ENCODE measurements around the gene SEMA3G. TPM values are rescaled to one million over a fixed set of nuclear protein-coding genes. Genes with fewer than 3 reads are reported as not detected.

SEMA3G gene
- total RNA-seq, 3 donors from 2014 or later (not counting 1 experiment from before 2014, with no cell fraction given): 0.07 to 0.55 TPM; not detected in 1

DNA sequence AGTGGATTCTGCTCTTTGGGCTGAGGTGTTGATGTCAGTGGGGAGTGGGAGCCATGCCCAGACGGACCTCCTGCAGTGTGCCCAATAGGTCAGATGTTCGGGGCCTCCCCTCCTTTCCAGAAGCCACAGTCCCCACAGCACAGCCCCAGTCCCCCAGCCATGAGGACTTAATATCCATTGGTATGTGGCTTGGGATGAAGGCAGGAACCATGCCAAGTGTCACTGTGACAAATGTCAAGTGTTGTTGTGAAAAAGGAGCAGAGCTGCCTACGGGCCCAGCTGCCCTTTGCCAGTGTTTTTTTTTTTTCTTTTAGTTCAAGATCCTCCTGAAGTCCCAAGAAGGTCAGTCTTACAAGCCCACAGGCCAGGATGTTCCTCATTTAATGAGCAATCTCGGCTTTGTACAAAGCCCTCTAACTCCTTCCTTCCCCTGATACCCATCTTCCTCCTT, 12.2 kb downstream of the SEMA3G start:
- Mint-ChIP-seq H3K9me3 (no peaks in the 10 kb centered on the region), H3K36me3 (no peaks in the 10 kb centered on the region), H3K27me3 (ENCODE audit: low read depth in 2 of 2) (peaks cover 0 to 6% of the 10 kb centered on the region in 2 donors), H3K27ac (no peak overlapping the region), H3K4me3 (no peak overlapping the region), H3K4me1 (no peaks in the 10 kb centered on the region)
- ATAC-seq (no peak), DNase-seq (no peak)
- no peaks in the 10 kb centered on the region for H3K36me3 ChIP-seq (ENCODE audit: control insufficient read depth, insufficient read depth, low read length)
- no peaks in the 10 kb centered on the region for H3K4me1 ChIP-seq (ENCODE audit: control insufficient read depth, insufficient read depth, low read length)
- intact Hi-C loops (cut with micrococcal nuclease): no loop called here
- H3K9me3 ChIP-seq (ENCODE audit: control insufficient read depth, insufficient read depth, low read length): no peaks in the 10 kb centered on the region
- TF ChIP-seq, protein P1, sequence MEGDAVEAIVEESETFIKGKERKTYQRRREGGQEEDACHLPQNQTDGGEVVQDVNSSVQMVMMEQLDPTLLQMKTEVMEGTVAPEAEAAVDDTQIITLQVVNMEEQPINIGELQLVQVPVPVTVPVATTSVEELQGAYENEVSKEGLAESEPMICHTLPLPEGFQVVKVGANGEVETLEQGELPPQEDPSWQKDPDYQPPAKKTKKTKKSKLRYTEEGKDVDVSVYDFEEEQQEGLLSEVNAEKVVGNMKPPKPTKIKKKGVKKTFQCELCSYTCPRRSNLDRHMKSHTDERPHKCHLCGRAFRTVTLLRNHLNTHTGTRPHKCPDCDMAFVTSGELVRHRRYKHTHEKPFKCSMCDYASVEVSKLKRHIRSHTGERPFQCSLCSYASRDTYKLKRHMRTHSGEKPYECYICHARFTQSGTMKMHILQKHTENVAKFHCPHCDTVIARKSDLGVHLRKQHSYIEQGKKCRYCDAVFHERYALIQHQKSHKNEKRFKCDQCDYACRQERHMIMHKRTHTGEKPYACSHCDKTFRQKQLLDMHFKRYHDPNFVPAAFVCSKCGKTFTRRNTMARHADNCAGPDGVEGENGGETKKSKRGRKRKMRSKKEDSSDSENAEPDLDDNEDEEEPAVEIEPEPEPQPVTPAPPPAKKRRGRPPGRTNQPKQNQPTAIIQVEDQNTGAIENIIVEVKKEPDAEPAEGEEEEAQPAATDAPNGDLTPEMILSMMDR (IDR thresholded peaks at IDR 0.05): no peak
- 28% methylated on average over 2 of the region's 4 CpGs for WGBS (ENCODE audit: insufficient coverage)
- H3K27me3 ChIP-seq (ENCODE audit: control insufficient read depth, insufficient read depth, low read length): no peaks in the 10 kb centered on the region
- H3K27ac ChIP-seq (ENCODE audit: low read length): no peak overlapping the region
- H3K4me3 ChIP-seq (ENCODE audit: low read length): no peak overlapping the region

DNA sequence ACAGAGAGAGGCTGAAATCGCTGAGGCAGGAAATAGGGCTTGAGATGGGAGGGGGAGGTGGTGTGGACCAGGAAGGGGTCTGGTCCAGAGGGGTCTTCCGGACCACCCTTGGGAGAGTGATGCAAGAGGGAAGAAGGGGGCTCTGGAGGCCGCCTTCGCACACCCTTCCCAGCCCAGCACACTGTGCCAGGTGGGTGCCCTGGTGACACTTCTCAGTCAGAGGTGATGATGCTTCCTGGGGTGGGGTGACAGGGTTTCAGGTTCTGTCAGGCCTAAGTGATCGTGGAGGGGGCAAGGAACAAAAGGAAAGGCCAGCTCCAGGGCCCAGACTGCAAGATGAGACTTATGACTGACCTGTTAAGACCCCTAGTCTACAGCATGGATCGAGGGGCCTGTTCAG, 12.7 kb downstream of the SEMA3G start:
- H3K27ac ChIP-seq (ENCODE audit: low read length): no peak overlapping the region
- H3K27me3 Mint-ChIP-seq (ENCODE audit: low read depth in 2 of 2): peaks cover 0 to 6% of the 10 kb centered on the region in 2 donors
- WGBS (ENCODE audit: insufficient coverage): 84% methylated on average over 6 of the region's 6 CpGs
- H3K9me3 ChIP-seq (ENCODE audit: control insufficient read depth, insufficient read depth, low read length): no peaks in the 10 kb centered on the region
- H3K4me1 Mint-ChIP-seq: no peaks in the 10 kb centered on the region
- no peaks in the 10 kb centered on the region for H3K36me3 ChIP-seq (ENCODE audit: control insufficient read depth, insufficient read depth, low read length)
- no peaks in the 10 kb centered on the region for H3K9me3 Mint-ChIP-seq
- H3K4me3 Mint-ChIP-seq: no peak overlapping the region
- H3K27me3 ChIP-seq (ENCODE audit: control insufficient read depth, insufficient read depth, low read length): no peaks in the 10 kb centered on the region
- no peak overlapping the region for H3K4me3 ChIP-seq (ENCODE audit: low read length)
- TF ChIP-seq, protein P1 (IDR thresholded peaks at IDR 0.05): no peak
- H3K36me3 Mint-ChIP-seq: no peaks in the 10 kb centered on the region
- no peaks in the 10 kb centered on the region for H3K4me1 ChIP-seq (ENCODE audit: control insufficient read depth, insufficient read depth, low read length)
- ATAC-seq (no peak), DNase-seq (no peak)
- H3K27ac Mint-ChIP-seq: no peak overlapping the region
- intact Hi-C loops (cut with micrococcal nuclease): no loop called here

DNA sequence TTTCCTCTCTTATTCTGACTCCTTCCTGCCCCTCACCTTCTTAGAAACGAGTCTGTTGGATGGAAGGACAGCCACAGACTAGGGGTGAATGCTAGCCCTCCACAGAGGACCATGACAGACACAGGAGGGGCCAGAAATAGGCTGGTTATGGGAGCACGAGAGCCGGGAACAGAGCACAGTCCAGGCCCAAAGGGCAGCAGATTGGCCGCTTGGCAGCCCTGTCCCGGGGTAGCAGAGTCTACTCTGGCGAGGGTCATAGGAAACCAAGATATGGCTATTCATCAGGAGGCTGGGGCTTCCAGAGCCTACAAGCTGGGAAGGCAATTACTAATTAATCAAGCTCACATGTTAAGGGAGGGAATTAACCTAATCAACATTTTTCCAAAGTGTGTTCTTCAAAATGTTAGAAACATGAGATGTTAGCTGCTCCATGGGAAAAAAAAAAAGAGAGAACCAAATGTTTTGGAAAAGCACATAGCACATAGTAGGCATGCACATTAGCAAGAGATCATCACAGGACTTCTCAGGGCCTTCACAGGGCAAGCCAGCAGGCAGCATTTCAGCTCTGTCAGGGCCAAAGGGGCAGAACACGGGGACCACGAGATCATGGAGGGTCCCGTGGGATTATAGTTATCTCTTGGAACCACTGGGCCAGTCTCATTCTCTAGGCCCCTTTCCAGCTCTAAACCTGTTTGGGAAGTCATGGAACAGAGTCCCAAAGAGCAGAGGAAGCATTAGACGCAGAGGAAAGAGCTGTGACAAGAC, 13.3 kb downstream of the SEMA3G start:
- Mint-ChIP-seq H3K4me3 (no peak overlapping the region), H3K27me3 (ENCODE audit: low read depth in 2 of 2) (peaks cover 0 to 6% of the 10 kb centered on the region in 2 donors), H3K4me1 (no peaks in the 10 kb centered on the region), H3K27ac (no peak overlapping the region), H3K36me3 (no peaks in the 10 kb centered on the region), H3K9me3 (no peaks in the 10 kb centered on the region)
- no peaks in the 10 kb centered on the region for H3K9me3 ChIP-seq (ENCODE audit: control insufficient read depth, insufficient read depth, low read length)
- H3K36me3 ChIP-seq (ENCODE audit: control insufficient read depth, insufficient read depth, low read length): no peaks in the 10 kb centered on the region
- ATAC-seq (no peak), DNase-seq (no peak)
- H3K4me1 ChIP-seq (ENCODE audit: control insufficient read depth, insufficient read depth, low read length): no peaks in the 10 kb centered on the region
- no peaks in the 10 kb centered on the region for H3K27me3 ChIP-seq (ENCODE audit: control insufficient read depth, insufficient read depth, low read length)
- H3K27ac ChIP-seq (ENCODE audit: low read length): no peak overlapping the region
- TF ChIP-seq, protein P1 (IDR thresholded peaks at IDR 0.05): no peak
- intact Hi-C loops (cut with micrococcal nuclease): no loop called here
- 79% methylated on average over 10 of the region's 10 CpGs for WGBS (ENCODE audit: insufficient coverage)
- no peak overlapping the region for H3K4me3 ChIP-seq (ENCODE audit: low read length)

DNA sequence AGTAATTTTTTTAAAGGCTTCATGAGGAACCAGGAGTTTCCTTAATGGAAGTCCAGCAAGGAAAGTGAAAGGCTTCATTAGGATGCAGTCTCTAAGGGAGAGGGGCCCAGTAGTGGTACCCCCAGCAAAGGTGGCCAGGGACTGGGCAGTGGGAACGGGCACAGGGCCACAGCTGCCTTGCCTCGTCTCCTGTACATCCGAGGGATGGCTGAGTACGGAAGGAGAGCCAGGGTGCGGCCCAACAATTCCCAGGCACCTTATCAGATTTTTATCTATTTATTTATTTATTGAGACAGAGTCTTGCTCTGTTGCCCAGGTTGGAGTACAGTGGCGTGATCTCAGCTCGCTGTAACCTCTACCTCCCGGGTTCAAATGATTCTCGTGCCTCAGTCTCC, 14.5 kb downstream of the SEMA3G start:
- TF ChIP-seq, protein P1 (IDR thresholded peaks at IDR 0.05): no peak
- Histone ChIP-seq H3K4me3 (ENCODE audit: low read length) (no peak overlapping the region), H3K36me3 (ENCODE audit: control insufficient read depth, insufficient read depth, low read length) (no peaks in the 10 kb centered on the region), H3K9me3 (ENCODE audit: control insufficient read depth, insufficient read depth, low read length) (no peaks in the 10 kb centered on the region), H3K27me3 (ENCODE audit: control insufficient read depth, insufficient read depth, low read length) (no peaks in the 10 kb centered on the region), H3K27ac (ENCODE audit: low read length) (no peak overlapping the region), H3K4me1 (ENCODE audit: control insufficient read depth, insufficient read depth, low read length) (no peaks in the 10 kb centered on the region)
- peaks cover 0 to 6% of the 10 kb centered on the region in 2 donors for H3K27me3 Mint-ChIP-seq (ENCODE audit: low read depth in 2 of 2)
- no peaks in the 10 kb centered on the region for H3K9me3 Mint-ChIP-seq
- H3K36me3 Mint-ChIP-seq: no peaks in the 10 kb centered on the region
- H3K4me3 Mint-ChIP-seq: no peak overlapping the region
- intact Hi-C loops (cut with micrococcal nuclease): no loop called here
- H3K27ac Mint-ChIP-seq: no peak overlapping the region
- ATAC-seq: no peak
- DNase-seq: no peak
- H3K4me1 Mint-ChIP-seq: no peaks in the 10 kb centered on the region
- 94% methylated on average over 7 of the region's 9 CpGs for WGBS (ENCODE audit: insufficient coverage)
